GM12864 (cell line): ENCODE measurements around the gene POMT1.

Experiments
- DNase-seq: peaks from one replicate; pipeline ENCODE4 v3.0.0-alpha.2; 2011; ENCODE audit warnings: low read depth
- H3K4me3 ChIP-seq: 2 replicates; pipeline ENCODE4 v1.5.1; 2011; ENCODE audit warnings: mild to moderate bottlenecking, low read depth, low read length, control low read depth
- CTCF ChIP-seq: IDR thresholded peaks from 2 replicates; pipeline ENCODE4 v1.5.1; 2011; ENCODE audit warnings: low read depth, mild to moderate bottlenecking, moderate library complexity, low read length, control low read depth, inconsistent platforms; ENCODE audit errors: missing control alignments

Gene POMT1

GRCh38 chr9:131565369-131565768 is 62.7 kb downstream of the POMT1 start:
- TF ChIP-seq CTCF, result no peak
- no peak for DNase-seq
- no peak overlapping the region for H3K4me3 ChIP-seq

DNA sequence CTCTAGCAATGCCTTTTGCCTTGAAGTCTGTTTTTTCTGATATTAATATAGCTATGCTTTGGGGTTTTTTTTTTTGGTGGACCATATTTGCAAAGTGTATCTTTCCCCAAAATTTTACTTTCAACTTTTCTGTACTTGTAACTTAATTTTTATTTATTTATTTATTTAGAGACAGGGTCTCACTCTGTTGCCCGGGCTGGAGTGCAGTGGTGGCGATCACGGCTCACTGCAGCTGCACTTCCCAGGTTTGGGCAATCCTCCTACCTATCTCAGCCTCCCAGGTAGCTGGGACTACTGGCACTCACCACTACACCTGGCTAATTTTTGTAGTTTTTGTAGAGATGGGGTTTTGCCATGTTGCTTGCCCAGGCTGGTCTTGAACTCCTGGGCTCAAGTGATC is 63.4 kb downstream of the POMT1 start:
- no peak for DNase-seq
- no peak overlapping the region for H3K4me3 ChIP-seq
- TF ChIP-seq CTCF, result no peak

DNA sequence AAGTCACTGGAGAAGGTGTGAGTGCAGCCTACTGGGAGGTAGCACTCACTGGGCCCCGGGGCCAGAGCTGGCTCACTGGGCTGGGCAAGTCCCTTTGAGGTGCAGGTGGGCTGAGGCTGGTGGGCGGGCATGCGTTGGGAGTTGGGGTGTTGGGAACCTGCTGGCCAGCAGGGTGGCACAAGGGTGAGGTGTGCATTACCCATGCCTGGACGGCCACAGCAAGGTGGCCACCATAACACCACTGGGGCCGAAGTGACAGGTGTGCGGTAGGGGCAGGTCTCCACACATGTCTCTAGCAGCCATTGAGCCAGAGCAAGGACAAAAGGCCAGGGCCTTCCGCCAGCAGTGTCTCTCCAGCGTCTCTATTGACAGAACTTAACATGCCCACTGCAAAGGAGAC is 65.2 kb downstream of the POMT1 start:
- no peak overlapping the region for H3K4me3 ChIP-seq
- DNase-seq, result no peak
- no peak for TF ChIP-seq CTCF
